ENCODE data around the gene FRMD4A.

Gene FRMD4A

DNA sequence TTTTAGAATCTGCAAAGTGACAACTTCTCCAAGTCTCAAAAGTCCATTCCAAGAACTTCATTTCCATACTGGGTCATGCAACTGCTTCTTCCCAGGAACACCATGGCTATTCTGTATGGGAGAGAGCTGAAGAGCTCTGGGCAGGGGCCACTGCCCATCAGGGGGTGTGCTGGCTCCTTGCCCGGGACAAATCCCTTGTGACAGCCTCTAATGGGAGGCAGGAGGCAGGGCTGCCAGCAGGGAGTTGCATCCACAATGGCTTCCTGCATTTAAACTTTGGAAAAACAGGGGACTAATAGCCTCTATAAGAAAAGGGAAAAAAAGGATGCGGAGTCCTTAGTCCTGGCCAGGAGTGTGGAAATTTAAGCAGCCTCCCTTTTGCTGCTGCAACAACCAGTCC, 18.4 kb upstream of the FRMD4A start:
- Histone ChIP-seq H3K27me3 (ENCODE audit: control insufficient read depth, insufficient read depth, low read length, poor library complexity, severe bottlenecking) (no peaks in the 10 kb centered on the region), H3K27ac (ENCODE audit: insufficient read depth, low read depth, low read length, poor library complexity, severe bottlenecking) (no peak overlapping the region), H3K9me3 (ENCODE audit: control insufficient read depth, low read length) (no peaks in the 10 kb centered on the region), H3K36me3 (ENCODE audit: control insufficient read depth, insufficient read depth, low read length) (no peaks in the 10 kb centered on the region), H3K4me3 (ENCODE audit: insufficient read depth, low read depth, low read length) (no peak overlapping the region), H3K4me1 (ENCODE audit: control insufficient read depth, insufficient read depth, low read length) (no peaks in the 10 kb centered on the region)
- WGBS, 2 experiments, result 68% methylated on average over 2 of the region's 2 CpGs

DNA sequence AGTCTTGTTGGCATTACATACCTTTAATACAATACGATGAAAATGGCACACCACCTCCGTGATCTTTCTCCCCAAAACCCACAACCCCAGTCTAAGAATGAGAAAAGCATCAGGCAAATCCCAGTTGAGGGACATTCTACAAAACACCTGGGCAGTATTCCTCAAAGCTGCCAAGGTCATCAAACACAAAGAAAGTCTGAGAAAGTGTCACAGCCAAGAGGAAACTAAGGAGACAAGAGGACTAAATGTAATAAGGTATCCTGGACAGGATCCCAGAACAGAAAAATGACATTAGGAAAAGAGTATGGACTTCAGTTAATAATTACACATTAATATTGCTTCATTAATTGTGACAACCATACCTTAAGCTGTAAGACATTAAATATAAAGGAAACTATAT, 14.5 kb upstream of the FRMD4A start:
- no peaks in the 10 kb centered on the region for H3K9me3 ChIP-seq (ENCODE audit: control insufficient read depth, low read length)
- no peaks in the 10 kb centered on the region for H3K36me3 ChIP-seq (ENCODE audit: control insufficient read depth, insufficient read depth, low read length)
- no peak overlapping the region for H3K4me3 ChIP-seq (ENCODE audit: insufficient read depth, low read depth, low read length)
- H3K27me3 ChIP-seq (ENCODE audit: control insufficient read depth, insufficient read depth, low read length, poor library complexity, severe bottlenecking), result no peaks in the 10 kb centered on the region
- 85 to 93% methylated on average over 2 of the region's 2 CpGs for WGBS, 2 experiments
- H3K4me1 ChIP-seq (ENCODE audit: control insufficient read depth, insufficient read depth, low read length), result no peaks in the 10 kb centered on the region
- H3K27ac ChIP-seq (ENCODE audit: insufficient read depth, low read depth, low read length, poor library complexity, severe bottlenecking), result no peak overlapping the region

DNA sequence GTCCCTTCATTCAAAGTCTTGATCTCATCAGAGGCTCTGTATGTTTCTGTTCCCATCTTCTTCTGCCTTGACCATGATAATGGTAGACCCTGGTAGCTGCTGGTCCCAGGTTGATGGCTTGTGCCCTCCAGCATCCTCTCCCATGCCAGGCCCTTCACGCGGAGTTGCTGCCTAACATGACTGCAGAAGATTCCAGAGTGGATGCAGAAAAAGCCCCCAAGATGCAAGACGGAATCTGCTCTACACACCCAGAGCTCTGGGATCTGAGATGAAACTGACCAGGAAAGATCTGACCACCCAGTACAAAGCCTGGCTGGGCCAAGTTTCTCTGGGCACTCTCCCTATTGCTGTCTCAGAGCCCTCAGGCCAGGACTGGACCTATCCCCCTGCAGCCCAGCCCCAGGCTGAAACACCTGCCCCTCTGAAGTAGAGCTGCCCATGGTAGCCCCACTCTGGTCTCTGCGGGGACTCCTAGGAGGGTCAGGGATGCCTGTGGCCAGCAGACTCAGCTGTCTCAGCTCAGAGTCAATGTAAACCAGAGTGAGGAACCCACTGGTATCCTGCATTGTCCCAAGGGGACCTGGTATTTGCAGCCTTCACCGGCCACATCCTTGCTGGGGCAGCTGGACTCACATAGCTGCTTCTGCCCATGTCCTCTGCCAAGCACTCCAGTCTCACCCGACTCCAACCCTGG, 9.5 kb upstream of the FRMD4A start:
- Histone ChIP-seq H3K27ac (ENCODE audit: insufficient read depth, low read depth, low read length, poor library complexity, severe bottlenecking) (no peak overlapping the region), H3K27me3 (ENCODE audit: control insufficient read depth, insufficient read depth, low read length, poor library complexity, severe bottlenecking) (no peaks in the 10 kb centered on the region), H3K9me3 (ENCODE audit: control insufficient read depth, low read length) (no peaks in the 10 kb centered on the region), H3K4me1 (ENCODE audit: control insufficient read depth, insufficient read depth, low read length) (no peaks in the 10 kb centered on the region), H3K4me3 (ENCODE audit: insufficient read depth, low read depth, low read length) (no peak overlapping the region), H3K36me3 (ENCODE audit: control insufficient read depth, insufficient read depth, low read length) (no peaks in the 10 kb centered on the region)
- whole genome bisulfite sequencing, 2 experiments, result 93 to 95% methylated on average over 6 of the region's 6 CpGs

DNA sequence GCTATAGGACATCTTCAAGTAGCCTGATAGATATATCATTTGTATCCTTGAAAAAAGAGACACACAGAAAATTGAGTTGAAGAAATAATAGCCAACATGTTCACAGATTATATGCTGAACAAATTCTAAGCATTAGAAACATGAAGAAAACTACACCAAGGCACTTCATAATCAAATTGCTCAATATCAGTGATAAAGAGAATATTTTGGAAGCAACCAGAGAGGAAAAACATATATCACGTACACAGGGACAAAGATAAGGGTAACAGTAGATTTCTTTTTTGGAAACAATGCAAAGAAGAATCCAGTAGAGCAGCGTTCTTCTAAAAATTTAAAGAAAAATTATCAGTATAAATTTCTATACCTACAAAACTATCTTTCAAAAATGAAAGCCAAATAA, 6.0 kb upstream of the FRMD4A start:
- Histone ChIP-seq H3K4me3 (ENCODE audit: insufficient read depth, low read depth, low read length) (no peak overlapping the region), H3K27ac (ENCODE audit: insufficient read depth, low read depth, low read length, poor library complexity, severe bottlenecking) (no peak overlapping the region), H3K27me3 (ENCODE audit: control insufficient read depth, insufficient read depth, low read length, poor library complexity, severe bottlenecking) (no peaks in the 10 kb centered on the region), H3K4me1 (ENCODE audit: control insufficient read depth, insufficient read depth, low read length) (no peaks in the 10 kb centered on the region), H3K9me3 (ENCODE audit: control insufficient read depth, low read length) (no peaks in the 10 kb centered on the region), H3K36me3 (ENCODE audit: control insufficient read depth, insufficient read depth, low read length) (no peaks in the 10 kb centered on the region)
- 100% methylated on average over 1 to 2 of the region's 2 CpGs for WGBS, 2 experiments

DNA sequence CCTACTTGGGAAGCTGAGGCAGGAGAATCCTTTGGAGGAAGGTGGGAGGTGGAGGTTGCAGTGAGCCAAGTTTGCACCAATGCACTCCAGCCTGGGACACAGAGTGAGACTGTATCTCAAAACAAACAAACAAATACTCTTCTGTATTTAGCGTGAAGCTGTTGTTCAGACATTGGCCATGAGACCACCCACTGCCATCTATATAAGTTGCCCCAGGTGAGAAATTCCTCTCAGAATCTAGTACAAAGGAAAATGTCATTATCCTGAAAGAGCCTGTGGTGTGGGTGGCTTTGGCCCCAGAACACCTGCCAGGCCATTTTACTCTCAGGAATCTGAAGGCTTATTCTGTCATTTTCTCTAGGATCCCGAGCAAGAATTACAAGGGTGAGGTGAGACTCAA, 4.0 kb upstream of the FRMD4A start:
- Histone ChIP-seq H3K27me3 (ENCODE audit: control insufficient read depth, insufficient read depth, low read length, poor library complexity, severe bottlenecking) (no peaks in the 10 kb centered on the region), H3K36me3 (ENCODE audit: control insufficient read depth, insufficient read depth, low read length) (no peaks in the 10 kb centered on the region), H3K4me3 (ENCODE audit: insufficient read depth, low read depth, low read length) (no peak overlapping the region), H3K4me1 (ENCODE audit: control insufficient read depth, insufficient read depth, low read length) (peaks cover 13% of the 10 kb centered on the region), H3K9me3 (ENCODE audit: control insufficient read depth, low read length) (no peaks in the 10 kb centered on the region), H3K27ac (ENCODE audit: insufficient read depth, low read depth, low read length, poor library complexity, severe bottlenecking) (no peak overlapping the region)
- WGBS, 2 experiments, result 95% methylated on average over 2 of the region's 2 CpGs

DNA sequence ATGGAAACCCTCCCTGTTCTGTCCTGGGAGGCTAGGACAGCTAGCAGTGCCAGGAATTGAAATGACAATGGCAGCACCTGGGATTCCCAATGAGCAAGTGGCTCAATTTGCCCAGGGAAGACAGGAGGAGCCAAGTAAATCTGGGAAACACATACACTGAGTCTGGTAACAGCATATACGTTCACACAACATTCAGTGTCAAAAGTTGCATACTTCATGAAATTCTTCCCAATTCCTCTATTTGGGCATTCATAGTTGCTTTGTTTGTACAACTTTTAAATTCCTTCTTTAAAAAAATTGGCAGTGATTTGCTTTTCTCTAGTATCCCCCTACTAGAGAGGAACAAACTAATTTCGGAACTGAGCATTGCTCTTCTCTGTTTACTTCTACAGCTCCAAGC, 2.9 kb upstream of the FRMD4A start:
- no peaks in the 10 kb centered on the region for H3K27me3 ChIP-seq (ENCODE audit: control insufficient read depth, insufficient read depth, low read length, poor library complexity, severe bottlenecking)
- WGBS, 2 experiments, result 89 to 93% methylated on average over 2 of the region's 2 CpGs
- no peaks in the 10 kb centered on the region for H3K36me3 ChIP-seq (ENCODE audit: control insufficient read depth, insufficient read depth, low read length)
- peaks cover 16% of the 10 kb centered on the region for H3K4me1 ChIP-seq (ENCODE audit: control insufficient read depth, insufficient read depth, low read length)
- no peak overlapping the region for H3K27ac ChIP-seq (ENCODE audit: insufficient read depth, low read depth, low read length, poor library complexity, severe bottlenecking)
- no peak overlapping the region for H3K4me3 ChIP-seq (ENCODE audit: insufficient read depth, low read depth, low read length)
- H3K9me3 ChIP-seq (ENCODE audit: control insufficient read depth, low read length), result no peaks in the 10 kb centered on the region

DNA sequence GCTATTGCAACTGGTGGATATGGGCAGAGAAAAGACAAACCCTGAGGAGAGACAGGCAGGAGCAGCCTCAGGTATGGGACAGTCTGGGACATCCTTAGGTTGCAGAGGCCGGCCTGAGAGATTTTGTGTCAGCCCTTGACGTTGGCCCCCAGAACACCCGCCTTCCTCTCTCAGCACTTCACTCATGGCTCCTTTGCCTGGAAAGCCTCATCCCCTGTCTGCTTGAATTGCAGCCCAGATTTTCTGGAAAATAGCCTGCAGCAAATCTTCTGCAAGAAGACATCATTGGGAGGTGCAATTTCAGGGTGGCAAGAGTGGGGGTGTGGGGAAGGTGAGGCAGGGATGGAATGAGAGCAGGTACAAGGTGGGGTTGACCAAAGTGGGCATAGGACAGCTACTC, 2.2 kb upstream of the FRMD4A start:
- 88 to 93% methylated on average over 3 of the region's 3 CpGs for WGBS, 2 experiments

DNA sequence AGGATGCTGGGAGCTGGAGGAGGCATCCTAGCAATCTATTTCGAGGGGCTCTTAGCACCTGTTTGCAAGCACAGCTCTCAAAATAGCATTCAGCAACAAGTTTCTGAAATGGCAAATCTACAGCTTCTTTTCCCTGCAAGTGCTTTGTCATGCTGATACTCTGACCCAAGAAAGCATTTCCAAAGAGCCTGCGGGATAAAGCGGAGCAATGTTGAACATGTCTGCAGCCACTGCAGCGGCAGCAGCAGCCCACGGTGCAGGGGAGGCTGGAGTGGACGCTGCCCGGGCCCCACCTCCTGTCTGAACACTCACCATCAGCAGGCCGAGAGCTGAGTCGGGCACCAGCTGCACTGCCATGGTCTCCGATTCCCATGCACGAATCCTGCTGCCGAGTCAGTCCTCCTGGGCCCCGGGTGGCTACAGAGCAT, 964 bp downstream of the FRMD4A start:
- H3K27ac ChIP-seq (ENCODE audit: insufficient read depth, low read depth, low read length, poor library complexity, severe bottlenecking), result no peak overlapping the region
- H3K9me3 ChIP-seq (ENCODE audit: control insufficient read depth, low read length), result no peaks in the 10 kb centered on the region
- WGBS, 2 experiments, result 22 to 23% methylated on average over 13 of the region's 13 CpGs
- H3K4me1 ChIP-seq (ENCODE audit: control insufficient read depth, insufficient read depth, low read length), result peaks cover 16% of the 10 kb centered on the region
- no peak overlapping the region for H3K4me3 ChIP-seq (ENCODE audit: insufficient read depth, low read depth, low read length)
- H3K27me3 ChIP-seq (ENCODE audit: control insufficient read depth, insufficient read depth, low read length, poor library complexity, severe bottlenecking), result no peaks in the 10 kb centered on the region
- H3K36me3 ChIP-seq (ENCODE audit: control insufficient read depth, insufficient read depth, low read length), result no peaks in the 10 kb centered on the region

More for the DNA sequence above, 2.2 kb upstream of the FRMD4A start:
- H3K4me1 ChIP-seq (ENCODE audit: control insufficient read depth, insufficient read depth, low read length), result peaks cover 16% of the 10 kb centered on the region
- no peaks in the 10 kb centered on the region for H3K27me3 ChIP-seq (ENCODE audit: control insufficient read depth, insufficient read depth, low read length, poor library complexity, severe bottlenecking)
- H3K4me3 ChIP-seq (ENCODE audit: insufficient read depth, low read depth, low read length), result no peak overlapping the region
- no peaks in the 10 kb centered on the region for H3K9me3 ChIP-seq (ENCODE audit: control insufficient read depth, low read length)
- no peaks in the 10 kb centered on the region for H3K36me3 ChIP-seq (ENCODE audit: control insufficient read depth, insufficient read depth, low read length)
- H3K27ac ChIP-seq (ENCODE audit: insufficient read depth, low read depth, low read length, poor library complexity, severe bottlenecking), result no peak overlapping the region

DNA sequence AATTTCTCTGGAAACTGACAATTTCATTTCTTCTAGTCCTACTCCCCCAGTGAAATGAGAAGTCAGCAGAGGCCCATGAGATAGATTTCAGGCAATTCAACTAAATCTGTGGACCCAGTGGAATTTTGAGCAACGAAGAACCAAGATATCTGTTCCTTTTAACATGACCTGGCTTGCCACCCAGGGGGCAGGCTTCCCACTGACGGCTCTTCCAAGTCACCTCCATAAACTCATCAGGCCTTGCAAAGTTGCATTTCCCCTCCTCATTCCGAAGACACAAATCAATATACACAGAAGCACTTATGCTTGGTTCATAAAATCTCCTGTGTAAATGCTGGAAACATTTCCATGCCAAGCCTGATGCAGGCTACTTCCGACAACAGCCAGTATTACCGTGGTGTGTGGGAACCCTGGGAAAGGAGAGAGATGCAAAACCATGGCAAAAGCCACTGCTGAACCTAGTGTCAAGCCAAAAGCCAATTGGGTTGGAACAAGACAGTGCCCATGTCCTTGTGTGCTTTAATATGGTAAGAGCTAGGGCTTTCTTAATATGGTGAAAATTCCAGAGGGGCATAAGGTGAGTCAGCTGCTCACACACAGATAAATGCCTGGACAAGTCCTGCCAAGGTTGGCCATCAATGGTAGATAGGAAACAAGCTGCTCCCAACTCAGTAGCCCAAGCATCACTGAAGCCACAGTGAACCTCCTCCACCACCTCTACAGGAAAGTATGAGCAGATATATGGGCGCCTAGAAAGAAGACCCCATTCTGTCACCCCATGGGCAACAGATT, 1.6 kb downstream of the FRMD4A start:
- 78 to 82% methylated on average over 6 of the region's 6 CpGs for WGBS, 2 experiments
- Histone ChIP-seq H3K27me3 (ENCODE audit: control insufficient read depth, insufficient read depth, low read length, poor library complexity, severe bottlenecking) (no peaks in the 10 kb centered on the region), H3K27ac (ENCODE audit: insufficient read depth, low read depth, low read length, poor library complexity, severe bottlenecking) (no peak overlapping the region)

DNA sequence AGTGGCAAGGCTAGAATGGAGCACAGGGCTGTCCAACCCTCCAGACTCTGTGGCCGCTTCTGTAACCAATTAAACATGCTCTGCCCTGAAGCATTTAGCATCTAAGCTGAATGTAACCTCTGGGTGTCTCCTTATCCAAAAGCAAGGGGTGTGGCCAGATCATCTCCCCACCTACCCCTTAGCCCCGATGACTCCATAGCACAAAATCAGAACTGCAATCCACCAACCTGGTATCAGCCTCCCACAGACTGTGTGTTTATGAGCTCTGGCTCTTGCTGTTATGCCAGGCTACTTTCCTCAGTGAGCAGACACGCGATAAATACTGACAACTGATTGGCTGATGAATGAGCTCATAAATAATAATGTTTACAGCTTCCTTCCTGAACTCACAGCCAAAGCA, 3.2 kb downstream of the FRMD4A start:
- H3K27ac ChIP-seq (ENCODE audit: insufficient read depth, low read depth, low read length, poor library complexity, severe bottlenecking), result no peak overlapping the region
- WGBS, 2 experiments, result 95 to 97% methylated on average over 4 of the region's 4 CpGs
- peaks cover 16% of the 10 kb centered on the region for H3K4me1 ChIP-seq (ENCODE audit: control insufficient read depth, insufficient read depth, low read length)
- no peaks in the 10 kb centered on the region for H3K9me3 ChIP-seq (ENCODE audit: control insufficient read depth, low read length)
- H3K36me3 ChIP-seq (ENCODE audit: control insufficient read depth, insufficient read depth, low read length), result no peaks in the 10 kb centered on the region
- no peak overlapping the region for H3K4me3 ChIP-seq (ENCODE audit: insufficient read depth, low read depth, low read length)
- H3K27me3 ChIP-seq (ENCODE audit: control insufficient read depth, insufficient read depth, low read length, poor library complexity, severe bottlenecking), result no peaks in the 10 kb centered on the region

More for the DNA sequence above, 1.6 kb downstream of the FRMD4A start:
- Histone ChIP-seq H3K36me3 (ENCODE audit: control insufficient read depth, insufficient read depth, low read length) (no peaks in the 10 kb centered on the region), H3K9me3 (ENCODE audit: control insufficient read depth, low read length) (no peaks in the 10 kb centered on the region), H3K4me3 (ENCODE audit: insufficient read depth, low read depth, low read length) (no peak overlapping the region), H3K4me1 (ENCODE audit: control insufficient read depth, insufficient read depth, low read length) (peaks cover 16% of the 10 kb centered on the region)
